RWPE2 (cell line): ENCODE measurements around the gene TRIM3.

ENCODE experiments used
- ATAC-seq: fragments of 200-7000 bp; cut with Tn5 transposase; 3 replicates; pipeline ENCODE4 v1.9.1; 2021; ENCODE audit warnings: low read depth
- DNase-seq: peaks from one replicate; pipeline ENCODE4 v3.0.0-alpha.2; 2020; ENCODE audit warnings: low spot score
- H3K27ac ChIP-seq: fragments of 450-650 bp; 2 replicates; pipeline ENCODE4 v1.5.1; 2017; ENCODE audit warnings: mild to moderate bottlenecking; ENCODE audit not compliant: poor library complexity, severe bottlenecking
- H3K27me3 ChIP-seq: fragments of 250-450 bp; sonication (Bioruptor Pico); 2 replicates; pipeline ENCODE4 v1.5.1; 2021; ENCODE audit warnings: mild to moderate bottlenecking, moderate library complexity; ENCODE audit not compliant: insufficient read depth, poor library complexity, severe bottlenecking
- H3K36me3 ChIP-seq: fragments of 250-450 bp; sonication (Bioruptor Pico); 2 replicates; pipeline ENCODE4 v1.5.1; 2020; ENCODE audit warnings: low read depth, mild to moderate bottlenecking, moderate library complexity
- H3K4me1 ChIP-seq: fragments of 250-450 bp; sonication (Bioruptor Pico); 2 replicates; pipeline ENCODE4 v1.5.1; 2021; ENCODE audit warnings: mild to moderate bottlenecking, moderate library complexity; ENCODE audit not compliant: insufficient read depth, poor library complexity, severe bottlenecking
- H3K4me3 ChIP-seq: fragments of 250-450 bp; sonication (Bioruptor Pico); 2 replicates; pipeline ENCODE4 v1.5.1; 2021; ENCODE audit warnings: mild to moderate bottlenecking, moderate library complexity; ENCODE audit not compliant: severe bottlenecking
- H3K9me3 ChIP-seq: fragments of 250-450 bp; sonication (Bioruptor Pico); 2 replicates; pipeline ENCODE4 v1.5.1; 2021; ENCODE audit warnings: mild to moderate bottlenecking, moderate library complexity; ENCODE audit not compliant: severe bottlenecking
- CTCF ChIP-seq: fragments of 450-650 bp; IDR thresholded peaks from one replicate; pipeline ENCODE4 v1.5.1; 2017; ENCODE audit warnings: mild to moderate bottlenecking, moderate library complexity; ENCODE audit not compliant: poor library complexity, severe bottlenecking

TRIM3 gene

GRCh38 chr11:6486256-6486655, 12.5 kb upstream of the TRIM3 start:
- no peaks in the 10 kb centered on the region for H3K27me3 ChIP-seq
- ATAC-seq (no peak), DNase-seq (no peak)
- no peak for TF ChIP-seq CTCF
- no peaks in the 10 kb centered on the region for H3K9me3 ChIP-seq
- peaks cover 68% of the 10 kb centered on the region for H3K36me3 ChIP-seq
- H3K27ac ChIP-seq, result no peak overlapping the region
- peaks cover 6% of the 10 kb centered on the region for H3K4me1 ChIP-seq
- no peak overlapping the region for H3K4me3 ChIP-seq

GRCh38 chr11:6485661-6486060, 11.9 kb upstream of the TRIM3 start:
- H3K27ac ChIP-seq, result no peak overlapping the region
- no peak overlapping the region for H3K4me3 ChIP-seq
- peaks cover 6% of the 10 kb centered on the region for H3K4me1 ChIP-seq
- H3K27me3 ChIP-seq, result no peaks in the 10 kb centered on the region
- H3K36me3 ChIP-seq, result peaks cover 68% of the 10 kb centered on the region
- ATAC-seq (no peak), DNase-seq (no peak)
- no peak for TF ChIP-seq CTCF
- H3K9me3 ChIP-seq, result no peaks in the 10 kb centered on the region

GRCh38 chr11:6483015-6483414, 9.3 kb upstream of the TRIM3 start:
- H3K36me3 ChIP-seq, result peaks cover 81% of the 10 kb centered on the region
- H3K4me1 ChIP-seq, result peaks cover 6% of the 10 kb centered on the region
- no peak overlapping the region for H3K4me3 ChIP-seq
- no peaks in the 10 kb centered on the region for H3K9me3 ChIP-seq
- ATAC-seq (no peak), DNase-seq (no peak)
- TF ChIP-seq CTCF, result no peak
- no peak overlapping the region for H3K27ac ChIP-seq
- H3K27me3 ChIP-seq, result no peaks in the 10 kb centered on the region

- no peak for DNase-seq
- Histone ChIP-seq H3K27ac (peak overlapping the region; percentile 61), H3K27me3 (no peaks in the 10 kb centered on the region), H3K4me3 (peak overlapping the region; percentile 63), H3K4me1 (peaks cover 6% of the 10 kb centered on the region), H3K36me3 (peaks cover 81% of the 10 kb centered on the region), H3K9me3 (no peaks in the 10 kb centered on the region)
- TF ChIP-seq CTCF, result no peak
- ATAC-seq, result no peak
Measured at GRCh38 chr11:6482441-6482840, 8.7 kb upstream of the TRIM3 start.

GRCh38 chr11:6481924-6482275, 8.2 kb upstream of the TRIM3 start:
- peak; percentile 16; the same call in 2 of the 3 replicates for ATAC-seq
- peaks cover 81% of the 10 kb centered on the region for H3K36me3 ChIP-seq

More at GRCh38 chr11:6481924-6482275, 8.2 kb upstream of the TRIM3 start:
- TF ChIP-seq CTCF, result no peak
- peak overlapping the region; percentile 63 for H3K4me3 ChIP-seq
- peaks cover 6% of the 10 kb centered on the region for H3K4me1 ChIP-seq
- no peaks in the 10 kb centered on the region for H3K27me3 ChIP-seq
- H3K27ac ChIP-seq, result peak overlapping the region; percentile 61
- DNase-seq, result no peak
- no peaks in the 10 kb centered on the region for H3K9me3 ChIP-seq
